Lung microvascular endothelial cell (primary cell): ENCODE data around the gene LAMTOR3. TPM values are rescaled to one million over a fixed set of nuclear protein-coding genes. Genes with fewer than 3 reads are reported as not detected.

Experiments used
- DNase-seq, 2 donors: peaks; one replicate each; pipeline versions ENCODE4 v3.0.0 to v3.0.0-alpha.2; 2010; ENCODE audit warnings: low read depth in 2 of 2
- total RNA-seq: library from RNA; depleted of rRNA; stranded (reverse); fragments of >200 nt; gene quantifications from 2 replicates; pipeline ENCODE4 v1.2.1, GENCODE V29; 2014

LAMTOR3 gene
- total RNA-seq, 1 donor from 2014 or later: 19.2 TPM

DNA sequence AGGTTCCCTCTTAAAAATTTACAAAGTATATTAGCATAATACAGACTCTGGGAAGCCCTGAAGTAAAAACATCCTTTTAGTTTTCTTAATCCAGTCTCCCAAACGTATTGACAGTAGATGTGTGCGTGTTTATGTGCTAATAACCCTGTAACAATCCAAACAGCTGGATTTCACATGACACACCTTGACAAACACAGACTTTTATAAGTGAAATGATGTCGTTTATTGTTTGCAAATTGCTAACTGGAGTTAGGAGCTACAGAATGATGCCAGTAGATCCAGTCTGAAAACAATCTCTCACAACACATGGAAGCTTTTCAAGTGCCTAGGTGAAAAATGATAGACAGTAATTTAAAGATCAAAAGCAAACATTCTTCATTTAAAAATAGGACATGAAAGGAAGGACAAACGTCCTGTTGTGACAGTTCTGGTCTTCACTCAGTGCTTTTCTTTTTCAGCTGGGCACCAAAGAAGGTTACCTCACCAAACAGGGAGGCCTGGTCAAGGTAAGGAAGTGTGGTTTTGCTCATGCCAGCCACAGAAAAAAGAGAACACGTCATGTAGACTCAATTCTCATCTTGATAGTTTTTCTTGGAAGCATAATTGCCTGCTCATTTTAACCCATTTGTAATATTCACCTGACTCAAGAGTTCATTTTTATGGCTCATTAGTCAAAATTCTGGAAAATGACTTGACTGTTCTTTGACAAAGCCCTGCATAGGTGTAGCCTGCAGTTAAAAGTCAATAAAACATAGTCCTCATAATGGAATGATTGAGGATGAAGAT, 32.9 kb downstream of the LAMTOR3 start:
- no peak for DNase-seq

DNA sequence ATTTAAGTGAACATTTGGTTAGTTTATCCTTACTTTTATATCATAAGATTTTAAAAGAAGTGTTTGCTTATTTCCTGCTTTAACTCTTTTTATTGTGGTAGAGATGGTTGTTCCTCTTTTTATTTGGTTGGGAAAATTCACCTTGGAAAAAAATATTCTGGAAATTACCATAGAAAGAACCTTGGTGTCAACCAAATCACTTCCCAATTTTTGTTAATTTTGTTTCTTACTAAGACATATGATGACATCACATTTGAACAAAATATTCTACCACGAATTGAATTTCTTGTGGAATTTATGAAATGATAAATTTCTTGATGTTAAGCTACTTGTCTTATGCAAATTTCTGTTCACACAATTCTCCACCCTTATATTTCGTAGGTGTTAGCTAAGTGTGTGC, 33.7 kb downstream of the LAMTOR3 start:
- DNase-seq: no peak

DNA sequence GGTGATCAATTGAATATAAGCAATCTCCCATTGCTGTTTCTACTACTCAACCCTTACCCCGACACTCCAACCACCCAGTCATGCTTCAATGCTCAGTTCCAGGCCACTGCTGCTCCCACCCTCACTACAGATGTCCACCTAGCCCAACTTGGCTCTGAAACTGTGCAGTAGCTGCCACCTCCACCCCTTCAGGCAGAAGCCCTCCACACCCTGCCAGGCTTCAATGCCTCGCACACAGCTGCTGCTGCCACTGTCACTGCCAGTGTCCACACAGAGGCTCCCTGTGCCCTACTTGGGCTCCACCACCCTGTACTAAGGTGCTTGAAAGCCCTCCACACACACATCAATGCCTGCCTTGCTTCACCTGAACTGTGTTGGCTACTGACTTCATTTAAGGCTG, 34.6 kb downstream of the LAMTOR3 start:
- DNase-seq: no peak

DNA sequence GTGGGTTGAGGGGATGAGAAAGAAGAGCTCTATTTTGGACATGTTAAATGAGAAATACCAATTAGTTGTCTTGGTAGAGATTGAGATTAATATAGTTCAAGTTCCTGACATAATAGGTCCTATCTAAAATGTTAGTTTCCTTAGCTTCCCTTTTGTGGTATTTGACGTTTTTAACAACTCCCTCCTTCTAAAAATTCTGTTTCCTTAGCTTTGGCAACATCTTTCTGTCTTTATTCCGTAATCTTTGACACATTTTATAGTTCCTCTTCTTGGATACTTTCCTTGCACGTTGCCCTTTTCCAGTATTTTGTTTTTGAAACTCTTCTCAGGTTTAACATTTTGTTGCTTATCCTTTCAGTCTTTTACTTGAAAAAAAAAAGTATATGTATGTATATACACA, 36.9 kb downstream of the LAMTOR3 start:
- no peak for DNase-seq

DNA sequence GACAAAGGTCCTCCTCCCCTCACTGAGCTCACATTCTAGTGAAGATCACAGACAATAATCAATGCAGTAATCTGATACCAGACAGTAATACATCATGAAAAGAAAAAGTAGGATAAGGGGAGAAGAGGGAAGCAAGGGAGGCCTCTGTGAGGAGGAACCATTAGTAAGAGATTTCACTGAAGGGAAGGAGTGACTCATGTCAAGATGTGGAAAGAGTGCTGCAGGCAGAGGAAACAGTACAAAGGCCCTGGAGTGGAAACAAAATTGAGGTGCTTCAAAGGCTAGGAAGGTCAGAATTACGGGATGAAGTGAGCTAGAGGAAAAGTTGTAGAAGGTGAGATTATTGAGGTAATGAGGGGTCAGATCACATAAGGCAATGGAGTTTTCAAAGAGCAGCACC, 38.1 kb downstream of the LAMTOR3 start:
- DNase-seq: peak in 1 of 2 donors; percentile 44

DNA sequence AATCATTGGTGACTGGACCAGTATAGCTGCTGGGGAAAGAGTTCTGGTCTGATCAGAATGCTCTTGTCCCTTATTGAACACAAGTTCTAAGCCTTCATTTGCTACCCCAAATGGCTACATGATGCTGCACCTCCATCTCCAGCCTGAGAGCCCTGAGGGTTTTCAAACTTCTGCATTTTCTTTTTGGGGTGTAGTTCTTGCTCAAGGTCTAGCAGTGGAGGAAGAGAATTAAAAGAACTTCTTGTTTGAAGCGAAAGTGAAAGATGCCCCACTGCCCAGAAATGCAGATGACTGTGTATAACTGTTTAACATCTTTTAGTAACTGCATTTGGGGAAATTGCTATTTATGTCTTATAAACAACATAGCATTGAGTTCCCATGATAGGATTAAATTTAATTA, 38.5 kb downstream of the LAMTOR3 start:
- no peak for DNase-seq

DNA sequence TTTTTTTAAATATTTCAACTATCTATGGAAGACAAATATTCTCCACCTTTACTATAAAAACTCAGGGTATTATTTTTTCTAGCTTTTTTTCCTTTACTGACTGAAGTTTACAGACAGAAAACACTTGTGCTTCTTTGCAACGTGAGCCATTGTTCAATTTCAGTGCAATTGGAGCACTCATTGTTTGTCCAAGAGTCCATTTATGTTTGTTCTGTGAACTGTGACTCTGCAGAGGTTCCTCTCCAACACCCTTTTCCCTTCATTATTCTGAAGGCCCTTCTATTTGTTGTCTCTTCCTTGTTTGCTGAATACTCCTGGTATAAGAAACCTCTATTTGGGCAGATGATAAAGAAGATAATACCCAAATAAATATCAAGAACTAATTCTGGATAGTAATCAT, 40.2 kb downstream of the LAMTOR3 start:
- no peak for DNase-seq

DNA sequence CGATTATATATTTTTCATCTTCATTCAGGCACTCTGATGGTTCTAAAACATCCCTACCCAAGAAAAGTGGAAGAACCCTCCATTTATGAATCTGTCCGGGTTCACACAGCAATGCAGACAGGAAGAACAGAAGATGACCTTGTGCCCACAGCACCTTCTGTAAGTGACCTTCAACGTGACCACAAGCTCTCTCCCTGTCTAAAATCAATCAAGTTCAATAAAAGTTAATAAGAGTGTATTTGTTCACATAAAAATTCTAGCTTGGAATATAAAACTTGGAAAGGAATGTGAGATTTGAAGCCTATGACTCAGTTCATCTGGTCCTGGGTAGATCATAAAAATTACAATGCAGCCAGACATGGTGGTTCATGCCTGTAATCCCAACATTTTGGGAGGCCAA, 41.0 kb downstream of the LAMTOR3 start:
- DNase-seq: no peak

DNA sequence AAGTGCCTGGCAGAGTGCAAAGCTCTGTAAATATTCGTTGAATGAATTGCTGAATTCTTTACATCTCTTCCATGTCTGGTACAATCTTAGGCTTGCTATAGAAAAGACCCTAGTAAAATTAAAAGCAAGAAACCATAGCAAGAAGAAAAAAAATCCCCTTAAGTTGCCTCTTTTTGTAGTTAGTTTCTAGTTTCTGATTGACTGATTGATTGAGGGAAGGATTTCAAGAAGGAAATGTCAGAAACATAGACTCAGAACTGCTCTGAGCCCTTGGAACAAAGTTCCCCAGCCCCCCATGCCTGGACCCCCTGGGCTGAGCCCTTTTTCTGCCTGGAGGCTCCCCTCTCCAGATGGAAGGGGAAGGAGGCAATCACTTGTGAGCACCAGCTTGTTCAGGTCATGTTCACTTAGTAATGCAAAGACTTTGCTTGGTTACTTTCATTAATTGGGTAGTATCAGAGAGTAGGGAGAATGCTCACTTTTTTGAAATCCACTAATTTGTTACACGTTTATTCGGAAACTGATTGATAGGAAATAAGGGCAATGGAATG, 42.0 kb downstream of the LAMTOR3 start:
- DNase-seq: no peak

DNA sequence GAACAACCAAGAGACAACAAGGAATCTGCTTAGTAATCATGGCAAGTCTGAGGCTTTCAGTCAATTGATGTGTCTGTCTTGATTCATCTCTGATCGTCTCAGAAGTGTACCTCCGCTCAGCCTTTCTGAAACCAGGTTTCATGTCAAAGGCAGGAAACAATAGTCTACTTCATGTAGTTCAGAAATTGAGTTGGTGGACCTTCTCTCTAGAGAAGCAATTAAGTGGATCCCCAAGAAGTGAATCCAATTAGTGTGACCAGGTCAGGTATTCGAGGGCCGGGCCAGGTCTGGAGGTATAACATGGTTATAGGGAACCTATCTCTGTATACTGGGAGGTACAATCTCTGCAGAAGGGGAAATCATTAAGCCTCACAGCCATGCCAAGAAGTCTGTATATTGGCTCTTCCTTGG, 45.6 kb downstream of the LAMTOR3 start:
- no peak for DNase-seq

DNA sequence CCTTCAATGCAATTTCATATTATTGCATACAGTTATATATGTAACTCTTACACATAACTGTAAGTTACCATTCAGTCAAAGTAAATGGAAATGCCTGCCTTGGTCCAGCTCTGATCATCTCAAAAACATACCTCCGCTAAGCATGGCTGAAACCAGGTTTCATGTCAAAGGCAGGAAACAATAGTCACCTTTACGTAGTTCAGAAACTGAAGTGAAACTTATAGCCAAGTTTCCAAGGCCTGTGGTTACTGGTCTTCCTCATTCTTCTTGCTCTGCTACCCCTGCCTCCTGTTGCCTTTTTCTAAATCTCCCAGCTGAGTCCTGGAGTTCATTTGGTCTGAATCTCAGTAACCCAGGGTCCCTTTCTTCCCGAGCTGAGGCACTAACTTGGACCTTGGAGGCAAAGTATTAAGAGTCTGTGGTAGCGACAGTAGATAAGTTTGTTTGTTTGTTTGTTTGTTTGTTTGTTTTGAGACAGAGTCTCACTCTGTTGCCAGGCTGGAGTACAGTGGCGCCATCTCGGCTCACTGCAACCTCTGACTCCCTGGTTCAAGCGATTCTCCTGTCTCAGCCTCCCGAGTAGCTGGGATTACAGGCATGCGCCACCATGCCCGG, 46.8 kb downstream of the LAMTOR3 start:
- no peak for DNase-seq

DNA sequence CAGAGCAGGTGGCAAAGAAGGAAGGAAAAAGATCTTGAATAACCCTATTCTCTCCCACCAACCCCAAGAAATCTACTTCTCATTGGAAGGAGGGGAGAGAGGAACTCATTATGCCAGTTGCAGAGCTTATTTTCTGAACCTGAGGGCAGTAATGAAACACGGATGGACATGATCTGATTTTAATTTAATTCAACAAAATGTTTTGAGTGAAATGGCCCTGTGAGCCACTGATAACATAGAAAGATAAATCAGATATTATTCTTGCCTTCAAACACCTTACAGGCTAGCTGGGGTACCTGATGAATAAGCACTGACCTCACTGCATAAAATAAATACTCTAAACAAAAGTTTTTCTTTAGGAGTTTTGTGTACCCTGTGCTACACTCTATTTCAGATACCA, 47.3 kb downstream of the LAMTOR3 start:
- DNase-seq: no peak

DNA sequence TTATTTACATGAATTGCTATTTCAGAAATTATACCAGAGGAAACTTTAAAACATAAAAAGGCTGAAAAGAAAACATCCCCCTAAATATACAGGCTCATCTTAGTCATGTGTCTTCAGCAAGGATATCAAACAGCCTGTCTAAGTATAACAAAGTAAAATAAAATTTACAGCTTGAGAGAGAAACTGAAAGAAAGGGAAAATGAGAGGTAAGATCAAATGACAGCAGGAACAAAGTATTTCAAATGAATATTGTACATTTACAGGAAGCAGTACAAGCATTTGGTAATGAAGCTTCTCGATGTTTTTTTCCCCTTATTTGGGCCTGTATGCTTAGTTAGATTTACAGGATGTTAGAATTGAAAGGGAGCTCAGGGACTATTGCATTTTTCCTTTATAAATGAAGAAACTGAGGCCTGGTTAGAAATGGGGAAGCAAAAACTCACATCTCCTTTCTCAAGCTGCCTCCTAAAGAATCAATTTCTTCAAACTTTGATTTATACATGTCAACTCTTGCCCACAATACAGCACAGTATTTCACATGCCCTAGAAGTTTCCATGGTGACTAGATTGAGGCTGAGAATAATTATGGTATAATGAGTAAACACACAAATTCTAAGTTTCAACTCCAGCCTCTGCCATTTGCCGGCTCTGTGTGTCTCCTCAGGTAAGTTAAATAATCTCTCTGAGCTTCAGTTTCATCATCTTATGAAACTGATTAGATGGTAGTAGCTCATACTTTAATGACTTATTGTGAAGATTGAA, 48.3 kb downstream of the LAMTOR3 start:
- DNase-seq: no peak

DNA sequence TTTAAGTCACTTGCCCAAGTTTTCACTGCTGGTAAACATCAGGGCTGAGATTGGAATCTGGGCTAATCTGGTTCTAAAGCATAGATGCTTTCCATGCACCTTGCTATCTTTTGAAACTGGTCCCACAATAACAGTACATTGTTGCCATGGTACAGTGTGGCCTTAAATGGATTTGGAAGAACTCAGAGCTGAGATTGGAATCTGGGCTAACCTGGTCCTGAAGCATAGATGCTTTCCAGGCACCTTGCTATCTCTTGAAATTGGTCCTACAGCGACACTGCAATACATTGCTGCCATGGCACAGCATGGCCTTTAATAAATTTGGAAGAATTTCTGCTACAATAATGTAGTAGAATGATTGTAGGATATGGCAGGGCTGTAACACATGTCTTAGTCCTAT, 49.0 kb downstream of the LAMTOR3 start:
- DNase-seq: no peak

DNA sequence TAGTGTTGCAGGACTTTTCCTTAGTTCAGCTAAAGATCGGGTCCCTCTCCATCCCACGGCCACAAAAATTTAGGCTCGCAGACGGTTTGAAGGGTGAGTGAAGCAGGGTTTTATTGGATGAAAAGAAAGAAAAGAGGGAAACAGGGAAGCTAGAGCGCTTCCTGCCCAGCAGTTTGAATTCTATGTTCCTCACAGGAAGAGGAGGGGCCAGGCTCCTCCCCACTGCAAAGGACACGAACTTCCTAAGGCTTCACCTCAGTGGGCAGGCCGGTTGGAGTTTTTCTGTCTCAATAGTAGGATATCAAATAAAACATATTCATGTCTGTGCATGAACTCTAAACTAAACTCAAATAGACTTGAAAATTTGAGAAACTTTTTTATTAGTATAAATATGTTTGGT, 50.2 kb downstream of the LAMTOR3 start:
- DNase-seq: no peak

DNA sequence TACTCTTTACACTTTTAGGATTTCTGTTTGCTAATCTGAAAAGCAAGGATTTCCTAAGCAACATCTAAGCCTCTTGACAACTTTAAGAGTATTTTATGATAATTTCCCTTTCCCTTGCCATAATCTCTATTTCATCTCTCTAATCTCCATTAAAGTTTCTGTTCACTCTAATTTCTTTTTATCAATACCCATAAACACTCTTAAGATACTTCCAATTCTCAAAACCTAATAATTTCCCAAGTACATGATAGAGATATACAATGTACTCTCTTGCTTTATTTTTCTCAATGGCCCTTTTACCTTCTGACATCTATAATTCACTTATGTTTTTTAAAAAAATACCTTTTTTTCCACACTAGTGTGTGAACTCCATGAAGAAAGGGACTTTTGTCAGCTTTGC, 50.8 kb downstream of the LAMTOR3 start:
- DNase-seq: no peak

DNA sequence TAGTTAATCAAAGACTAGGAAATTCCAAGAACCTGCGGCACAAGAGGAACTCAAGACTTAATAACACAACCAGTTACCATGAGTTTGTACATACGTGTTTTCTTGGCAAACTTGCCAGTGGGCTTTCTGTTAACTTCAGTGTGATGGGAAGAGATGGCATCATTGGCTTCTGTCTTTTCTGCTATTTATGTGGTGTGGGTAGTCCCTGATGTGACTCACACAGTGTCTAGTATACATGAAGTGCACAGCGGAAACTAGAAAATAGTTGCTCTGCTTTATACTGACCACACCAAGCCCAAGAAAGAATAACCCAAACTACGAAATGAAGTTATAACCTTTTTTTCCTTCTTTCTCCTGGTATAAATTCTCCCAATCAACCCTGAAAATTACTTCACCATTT, 53.1 kb downstream of the LAMTOR3 start:
- DNase-seq: no peak

DNA sequence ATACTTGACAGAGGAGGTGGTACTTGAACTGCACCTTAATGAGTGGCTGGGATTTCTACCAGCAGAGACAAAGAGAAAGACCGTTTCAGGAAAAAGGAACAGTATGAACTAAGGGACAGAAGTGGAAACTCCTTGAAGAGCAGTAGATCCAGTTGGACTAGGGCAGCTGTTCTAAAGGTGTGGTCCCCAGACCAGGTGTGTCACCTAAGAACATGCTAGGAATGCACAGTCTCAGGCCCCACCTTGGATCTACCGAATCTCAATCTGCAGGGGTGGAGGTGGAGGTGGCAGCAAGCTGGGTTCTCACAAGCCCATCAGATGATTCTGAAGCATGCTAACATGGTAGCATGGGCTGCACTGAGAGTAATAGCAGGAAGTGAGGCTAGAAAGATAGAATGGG, 55.3 kb downstream of the LAMTOR3 start:
- no peak for DNase-seq

DNA sequence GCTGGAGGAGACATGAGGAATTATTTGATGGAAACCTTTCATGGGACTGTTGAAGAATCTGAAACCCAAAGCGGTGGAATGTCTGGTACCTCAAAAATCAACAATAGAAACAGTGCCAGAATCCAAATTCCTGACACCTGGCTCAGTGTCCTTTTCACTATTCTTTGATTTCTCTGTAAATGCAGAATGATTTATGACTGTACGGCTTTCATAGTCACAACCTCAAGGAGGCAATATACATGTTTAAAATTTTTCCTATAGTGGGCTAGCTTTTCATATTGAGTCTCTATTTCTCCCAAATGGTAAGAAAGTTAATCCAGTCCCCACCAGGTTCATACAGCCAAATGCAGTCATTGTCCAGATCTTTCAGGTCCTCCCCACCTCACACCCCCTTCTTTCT, 58.3 kb downstream of the LAMTOR3 start:
- DNase-seq: no peak

DNA sequence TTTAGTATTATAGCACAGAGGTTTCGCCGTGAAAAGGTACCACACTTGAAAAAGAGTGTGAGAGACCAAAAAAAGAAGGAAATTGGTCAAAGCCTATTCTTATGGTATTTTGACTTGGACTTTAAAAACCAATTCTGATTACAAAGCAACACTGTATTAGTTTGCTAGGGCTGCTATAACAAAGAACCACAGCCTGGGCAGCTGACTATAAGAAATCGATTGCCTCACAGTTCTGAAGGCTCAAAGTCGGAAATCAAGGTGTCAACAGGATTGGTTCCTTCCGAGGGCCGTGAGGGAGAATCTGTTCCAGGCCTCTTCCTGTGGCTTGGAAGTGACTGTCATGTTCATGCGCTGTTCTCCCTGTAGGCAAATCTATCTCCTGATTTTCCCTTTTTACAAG, 59.7 kb downstream of the LAMTOR3 start:
- no peak for DNase-seq

DNA sequence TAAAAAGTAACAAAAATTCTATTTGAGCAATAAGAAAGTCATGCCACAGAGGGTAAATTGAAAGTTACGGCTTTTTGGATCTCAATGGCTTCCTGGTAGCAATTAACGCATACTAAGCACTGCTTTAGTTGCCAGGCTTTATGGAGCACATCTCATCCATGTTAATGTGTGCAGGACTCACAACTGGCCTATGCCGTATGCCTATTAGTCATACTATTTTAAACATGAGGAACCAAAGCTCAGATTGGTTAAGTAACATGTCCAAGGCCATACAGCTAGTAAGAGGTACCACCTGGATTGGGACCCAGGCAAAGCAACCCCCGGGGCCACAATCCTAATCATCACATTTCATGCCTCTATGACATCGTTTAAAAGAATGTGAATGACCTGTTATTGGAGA, 60.5 kb downstream of the LAMTOR3 start:
- no peak for DNase-seq

DNA sequence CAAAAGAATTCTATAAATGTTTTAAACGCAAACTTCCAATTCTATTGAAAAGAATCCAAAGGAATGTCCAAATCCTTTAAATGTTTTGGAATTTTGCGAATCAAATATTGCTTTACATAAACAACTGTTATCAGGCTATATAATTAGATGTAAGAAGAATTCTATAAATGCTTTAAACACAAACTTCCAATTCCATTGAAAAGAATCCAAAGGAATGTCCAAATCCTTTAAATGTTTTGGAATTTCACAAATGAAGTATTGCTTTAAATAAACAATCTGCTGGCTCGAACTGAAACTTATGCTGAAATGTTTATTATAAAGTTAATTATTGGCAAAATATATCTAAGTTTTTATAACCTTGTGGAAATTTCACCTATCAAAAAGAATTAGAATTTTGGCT, 61.5 kb downstream of the LAMTOR3 start:
- DNase-seq: no peak
